Measurements from ENCODE around the gene MTHFR.

DNA sequence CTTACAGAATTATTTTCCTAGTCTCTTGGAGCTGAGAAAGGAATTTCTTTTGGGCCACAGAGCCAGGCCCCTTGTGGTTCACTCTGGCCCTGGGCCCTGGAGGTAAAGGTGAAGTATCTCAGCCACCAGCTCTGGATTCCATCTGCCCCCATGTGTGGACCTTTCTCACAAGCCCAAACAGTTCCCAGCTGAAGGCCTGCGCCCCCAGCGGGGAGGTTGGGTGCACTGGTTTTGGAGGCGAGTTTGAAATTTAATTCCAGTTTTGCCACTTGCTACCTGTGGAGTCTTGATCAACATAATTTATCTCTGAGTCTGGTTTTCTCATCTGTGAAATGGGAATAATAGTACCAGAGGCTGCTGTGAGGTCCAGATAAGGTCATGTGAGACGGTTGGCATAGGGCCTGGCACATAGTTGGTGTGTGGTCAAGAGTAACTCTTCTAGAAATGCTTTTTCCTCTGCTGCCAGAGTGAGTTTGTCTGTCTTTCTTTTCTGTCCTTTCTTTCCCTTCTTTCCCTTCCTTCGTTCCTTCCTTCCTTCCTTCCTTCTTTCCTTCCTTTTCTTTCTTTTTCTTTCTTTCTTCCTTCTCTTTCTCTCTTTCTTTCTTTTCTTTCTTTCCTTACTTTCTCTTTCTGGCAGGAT, 63.7 kb downstream of the MTHFR start:
- TF ChIP-seq EZH2 (IDR thresholded peaks at IDR 0.05; ENCODE audit: low read depth): no peak
- TF ChIP-seq, protein P1, sequence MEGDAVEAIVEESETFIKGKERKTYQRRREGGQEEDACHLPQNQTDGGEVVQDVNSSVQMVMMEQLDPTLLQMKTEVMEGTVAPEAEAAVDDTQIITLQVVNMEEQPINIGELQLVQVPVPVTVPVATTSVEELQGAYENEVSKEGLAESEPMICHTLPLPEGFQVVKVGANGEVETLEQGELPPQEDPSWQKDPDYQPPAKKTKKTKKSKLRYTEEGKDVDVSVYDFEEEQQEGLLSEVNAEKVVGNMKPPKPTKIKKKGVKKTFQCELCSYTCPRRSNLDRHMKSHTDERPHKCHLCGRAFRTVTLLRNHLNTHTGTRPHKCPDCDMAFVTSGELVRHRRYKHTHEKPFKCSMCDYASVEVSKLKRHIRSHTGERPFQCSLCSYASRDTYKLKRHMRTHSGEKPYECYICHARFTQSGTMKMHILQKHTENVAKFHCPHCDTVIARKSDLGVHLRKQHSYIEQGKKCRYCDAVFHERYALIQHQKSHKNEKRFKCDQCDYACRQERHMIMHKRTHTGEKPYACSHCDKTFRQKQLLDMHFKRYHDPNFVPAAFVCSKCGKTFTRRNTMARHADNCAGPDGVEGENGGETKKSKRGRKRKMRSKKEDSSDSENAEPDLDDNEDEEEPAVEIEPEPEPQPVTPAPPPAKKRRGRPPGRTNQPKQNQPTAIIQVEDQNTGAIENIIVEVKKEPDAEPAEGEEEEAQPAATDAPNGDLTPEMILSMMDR (conservative IDR thresholded peaks at IDR 0.05): no peak

Data from PC-9 (cell line).